NCI-H2196 treated with DMSO at 0.1 percent for 48 hours (cell line): ENCODE measurements around the gene PCNP.
"Not testable (repeated sequence)": the region's sequence is repeated elsewhere in the genome, so short reads cannot be mapped to it uniquely, and the experiment has no call there.

Experiments
- DNase-seq: peaks from one replicate; lab custom pipeline; 2025; ENCODE audit not compliant: unreplicated experiment; lab: John Stamatoyannopoulos, UW

Gene PCNP

DNA sequence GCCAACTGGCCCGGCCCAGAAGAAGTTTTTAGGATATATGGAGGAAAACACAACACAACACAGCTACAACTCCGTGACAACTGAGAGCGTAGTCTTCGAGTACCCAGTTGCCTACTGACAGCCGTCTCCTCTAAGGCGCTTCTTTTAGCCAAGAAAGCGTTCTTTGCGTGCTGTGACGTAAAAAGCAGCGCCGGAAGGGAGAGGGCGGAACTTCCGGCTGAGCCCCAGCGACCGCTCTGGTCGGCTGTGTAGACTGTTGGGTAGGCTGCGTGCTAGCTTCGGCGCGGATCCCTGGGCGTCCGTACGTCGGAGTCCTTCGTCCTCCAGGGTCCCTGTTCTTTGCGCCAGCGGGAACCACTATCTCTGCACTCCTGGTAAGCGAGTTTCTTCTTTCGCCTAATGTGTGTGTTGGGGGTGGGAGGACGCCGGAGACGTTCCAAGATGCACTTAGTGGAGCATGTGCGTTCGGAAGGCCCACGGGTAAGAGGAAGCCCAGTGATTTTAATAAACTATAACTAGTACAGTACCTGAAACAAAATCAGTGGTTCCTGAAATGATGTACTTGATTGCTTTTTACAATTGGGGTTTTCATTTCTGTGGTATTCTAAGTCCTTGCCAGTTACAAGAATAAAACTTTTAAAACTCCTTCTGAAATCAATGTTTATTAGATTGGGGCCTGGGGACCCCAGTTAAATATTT lies 12.2 kb upstream of the PCNP start, which contains the start of gene TRMT10C:
TRMT10C (plus strand) TSS at position 239 of the 699 bp plus-strand sequence. CDS start 2,914 bp downstream, outside the sequence.
- peak; percentile 91 for DNase-seq

DNA sequence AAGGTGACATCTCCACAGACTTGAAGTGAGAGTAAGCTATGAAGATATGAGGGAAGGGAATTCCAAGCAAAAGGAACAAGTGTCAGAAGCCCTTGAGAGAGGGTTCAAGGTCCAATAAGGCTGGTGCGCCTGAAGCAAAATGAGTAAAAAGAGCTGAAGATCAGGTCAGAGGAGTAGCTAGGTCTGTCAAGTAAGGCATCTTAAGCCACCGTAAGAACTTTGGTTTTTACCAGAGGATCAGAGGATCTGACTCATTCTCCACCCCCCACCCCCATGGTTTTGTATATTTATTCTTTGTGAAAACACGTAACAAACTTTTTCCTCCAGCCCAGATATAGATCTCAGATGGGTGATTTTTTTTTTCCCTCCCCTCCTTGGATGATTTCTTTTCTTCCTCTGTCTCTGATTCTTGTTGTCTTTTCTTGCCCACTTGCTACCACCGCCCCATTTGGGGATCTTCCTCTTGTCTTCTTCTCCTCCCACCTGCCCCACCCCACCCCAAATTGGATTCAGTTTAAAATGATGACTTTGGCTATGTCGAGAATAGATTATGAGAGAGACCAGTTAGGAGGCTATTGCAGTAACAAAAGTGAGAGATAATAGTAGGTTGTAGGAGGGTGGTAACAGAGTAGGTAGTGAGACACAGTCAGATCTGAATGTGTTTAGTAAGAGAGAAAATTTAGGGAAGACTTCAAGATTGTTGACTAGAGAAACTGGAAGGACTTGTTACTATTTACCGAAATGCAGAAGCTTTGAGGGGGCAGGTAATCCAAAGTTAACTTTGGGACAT lies 6.3 kb upstream of the PCNP start:
- no peak for DNase-seq

GRCh38 chr3:101571028-101571895 lies 2.7 kb upstream of the PCNP start:
- DNase-seq, result no peak

GRCh38 chr3:101574388-101575112 lies 570 bp downstream of the PCNP start:
- DNase-seq, result peak; percentile 70

- no peak for DNase-seq
Measured at GRCh38 chr3:101577286-101577685, 3.3 kb downstream of the PCNP start.

GRCh38 chr3:101588616-101589015 lies 14.6 kb downstream of the PCNP start:
- no peak for DNase-seq

DNA sequence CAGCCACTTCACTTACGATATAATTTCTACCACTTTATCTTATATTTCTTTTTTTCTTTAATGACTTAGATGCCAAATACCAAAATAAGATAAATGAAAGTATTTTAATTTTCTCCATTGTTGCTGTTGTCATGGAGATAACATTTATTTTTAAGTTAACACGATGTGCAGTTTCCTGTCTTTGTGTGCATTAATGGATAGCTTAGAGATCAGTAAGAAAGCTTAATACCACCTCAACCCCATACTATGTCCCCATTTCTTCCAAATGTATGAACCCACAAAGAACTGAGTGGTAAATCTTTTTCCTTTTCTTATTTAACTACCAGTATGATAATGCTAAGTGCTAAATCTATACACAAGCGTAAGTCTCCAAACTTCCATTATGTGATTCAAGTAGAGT lies 17.1 kb downstream of the PCNP start:
- DNase-seq, result no peak

DNA sequence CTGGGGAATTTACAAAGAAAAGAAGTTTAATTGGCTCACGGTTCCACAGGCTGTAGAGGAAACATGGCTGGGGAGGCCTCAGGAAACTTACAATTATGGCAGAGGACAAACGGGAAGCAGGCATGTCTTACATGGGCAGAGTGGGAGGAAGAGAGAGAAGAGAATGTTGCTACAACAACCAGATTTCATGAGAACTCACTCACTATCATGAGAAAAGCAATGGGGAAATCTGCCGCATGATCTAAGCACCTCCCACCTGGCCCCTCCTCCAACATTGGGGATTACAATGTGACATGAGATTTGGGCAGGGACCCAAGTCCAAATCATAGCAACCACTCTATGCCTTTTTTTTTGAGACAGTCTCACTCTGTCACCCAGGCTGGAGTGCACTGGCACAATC lies 28.8 kb downstream of the PCNP start:
- no peak for DNase-seq

DNA sequence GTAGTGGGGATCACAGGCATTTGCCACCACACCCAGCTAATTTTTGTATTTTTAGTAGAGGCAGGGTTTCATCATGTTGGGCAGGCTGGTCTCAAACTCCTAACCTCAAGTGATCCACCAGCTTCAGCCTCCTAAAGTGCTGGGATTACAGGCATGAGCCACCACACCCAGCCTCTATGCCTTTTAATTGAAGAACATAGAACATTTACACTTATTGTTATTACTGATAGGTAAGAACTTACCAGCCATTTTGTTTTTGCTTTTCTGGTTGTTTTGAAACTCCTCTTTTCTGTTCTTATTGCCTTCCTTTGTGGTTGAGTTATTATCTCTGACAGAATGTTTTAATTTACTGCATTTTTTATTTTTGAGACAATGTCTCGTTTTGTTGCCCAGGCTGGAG lies 29.2 kb downstream of the PCNP start:
- no peak for DNase-seq

- not testable (repeated sequence) for DNase-seq
Measured at GRCh38 chr3:101605398-101605797, 31.4 kb downstream of the PCNP start.

DNA sequence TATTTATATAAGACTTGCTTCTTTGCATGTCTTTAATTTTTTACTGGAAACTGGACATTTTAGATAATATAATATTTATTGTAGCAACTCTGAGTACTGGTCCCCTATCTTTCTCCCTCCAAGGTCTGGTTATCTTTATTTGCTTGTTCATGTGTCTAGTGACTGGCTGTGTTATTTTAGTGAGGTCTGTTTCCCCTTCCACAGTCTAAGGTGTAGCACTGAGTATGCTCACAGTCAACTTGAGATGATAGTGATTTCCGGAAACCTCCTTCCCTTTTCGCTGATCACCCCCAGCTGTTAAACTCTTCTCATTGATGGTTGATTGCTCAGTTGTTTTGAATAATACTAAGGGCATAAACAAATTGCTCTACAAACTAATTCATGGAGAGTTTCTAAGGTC lies 37.0 kb downstream of the PCNP start:
- DNase-seq, result no peak

GRCh38 chr3:101613014-101613413 lies 39.0 kb downstream of the PCNP start:
- DNase-seq, result not testable (repeated sequence)

DNA sequence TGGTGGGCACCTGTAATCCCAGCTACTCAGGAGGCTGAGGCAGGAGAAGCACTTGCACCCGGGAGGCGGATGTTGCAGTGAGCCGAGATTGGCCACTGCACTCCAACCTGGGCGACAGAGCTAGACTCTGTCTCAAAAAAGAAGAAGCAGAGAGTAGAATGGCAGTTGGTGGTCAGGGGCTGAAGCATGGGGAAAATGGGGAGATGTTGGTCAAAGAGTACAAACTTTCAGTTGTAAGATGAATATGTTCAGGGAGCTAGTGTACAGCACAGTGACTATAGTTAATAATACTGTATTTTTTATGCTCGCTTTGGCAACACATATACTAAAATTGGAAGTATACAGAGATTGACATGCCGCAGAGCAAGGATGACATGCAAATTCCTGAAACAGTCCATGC lies 41.5 kb downstream of the PCNP start:
- no peak for DNase-seq

DNA sequence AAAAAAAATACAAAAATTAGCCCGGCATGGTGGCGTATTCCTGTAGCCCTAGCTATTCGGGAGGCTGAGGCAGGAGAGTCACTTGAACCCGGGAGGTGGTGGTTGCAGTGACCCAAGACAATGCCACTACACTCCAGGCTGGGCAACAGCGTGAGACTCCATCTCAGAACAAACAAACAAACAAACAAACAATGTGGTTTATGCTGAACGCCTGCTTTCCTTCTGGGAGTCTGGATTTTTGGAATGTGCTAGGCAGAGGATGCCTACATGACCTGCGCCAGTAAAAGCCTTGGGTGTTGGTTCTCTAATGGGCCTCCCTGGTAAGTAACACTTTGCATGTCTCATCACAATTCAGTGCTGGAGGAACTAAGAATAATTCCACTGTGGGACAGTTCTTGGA lies 43.5 kb downstream of the PCNP start:
- no peak for DNase-seq

GRCh38 chr3:101618726-101619125 lies 44.7 kb downstream of the PCNP start:
- DNase-seq, result no peak

DNA sequence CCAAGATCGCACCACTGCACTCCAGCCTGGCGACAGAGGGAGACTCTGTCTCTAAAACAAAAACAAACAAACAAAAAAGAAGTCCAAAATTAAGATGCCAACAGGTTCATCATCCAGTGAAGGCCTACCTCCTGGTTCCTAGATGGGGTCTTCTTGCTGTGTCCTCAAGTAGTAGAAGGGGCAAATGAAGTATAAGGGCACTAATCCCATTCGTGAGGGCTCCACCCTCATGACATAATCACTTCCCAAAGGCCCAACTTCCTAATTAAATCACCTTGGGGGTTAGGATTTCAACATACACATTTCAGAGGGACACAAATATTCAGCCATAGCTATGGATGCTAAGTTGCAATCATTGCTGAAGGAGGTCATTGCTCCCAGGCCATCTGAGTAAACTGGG lies 45.8 kb downstream of the PCNP start:
- DNase-seq, result no peak

- no peak for DNase-seq
Measured at GRCh38 chr3:101623656-101624055, 49.7 kb downstream of the PCNP start.

DNA sequence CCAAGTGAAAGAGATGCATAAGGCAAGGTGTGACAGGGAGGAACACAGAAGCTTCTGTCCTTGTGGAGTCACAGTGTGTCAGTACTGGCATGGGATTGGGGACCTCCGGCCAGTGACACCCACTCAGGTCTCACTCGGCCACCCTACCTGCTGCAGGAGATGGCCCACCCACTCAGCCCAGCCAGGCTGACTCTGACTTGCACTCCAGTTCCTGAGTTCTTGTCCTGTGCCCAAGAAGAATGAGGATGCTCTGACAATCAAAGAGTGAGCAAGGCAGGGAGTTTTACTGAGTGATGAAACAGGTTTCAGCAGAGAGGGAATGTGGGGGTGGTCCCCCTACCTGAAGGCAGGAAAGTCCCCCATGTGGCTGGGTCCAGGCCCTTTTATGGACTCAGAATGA lies 50.9 kb downstream of the PCNP start:
- no peak for DNase-seq

- no peak for DNase-seq
Measured at GRCh38 chr3:101625879-101626278, 51.9 kb downstream of the PCNP start.

DNA sequence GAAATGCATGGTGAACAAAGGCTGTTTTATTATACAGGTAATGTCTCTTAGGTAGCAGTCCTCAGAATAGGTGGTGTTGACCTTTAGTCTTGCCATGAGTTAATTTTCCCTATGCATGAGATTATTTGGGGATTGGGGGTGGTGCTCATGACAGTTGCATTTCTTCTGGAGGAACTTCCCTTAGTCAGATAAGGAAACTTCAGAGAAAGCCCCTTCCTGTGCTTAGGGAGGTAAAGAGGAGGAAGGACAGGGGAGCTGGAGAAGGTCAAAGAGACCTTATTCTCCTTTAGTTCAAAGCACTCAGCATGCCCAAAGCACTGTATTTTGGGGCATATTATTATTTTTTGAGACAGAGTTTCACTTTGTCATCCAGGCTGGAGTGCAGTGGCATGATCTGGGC lies 55.2 kb downstream of the PCNP start:
- DNase-seq, result no peak
